CD4-positive, alpha-beta T cell (primary cell): ENCODE data around the gene COQ5. TPM values are rescaled to one million over a fixed set of nuclear protein-coding genes. Genes with fewer than 3 reads are reported as not detected.

Experiments
- ATAC-seq: fragments of 200-7000 bp; cut with Tn5 transposase; one replicate; pipeline ENCODE4 v1.10.0; 2022; ENCODE audit warnings: mild to moderate bottlenecking; ENCODE audit not compliant: poor library complexity
- CTCF ChIA-PET: fragments of 350-600 bp; sonication (Branson Sonifier 250); formaldehyde crosslinking; loops from one replicate; lab custom pipeline; 2021; ENCODE audit warnings: antibody characterized with exemption, inconsistent platforms; lab: Charles Lee
- POLR2A ChIA-PET: fragments of 350-600 bp; sonication (Branson Sonifier 250); formaldehyde crosslinking; loops from one replicate; lab custom pipeline; 2021; ENCODE audit warnings: antibody characterized with exemption, inconsistent platforms; lab: Charles Lee
- DNase-seq, 14 experiments: peaks; one replicate each; pipeline ENCODE4 v3.0.0-alpha.2; 2013 to 2020; ENCODE audit warnings: mixed read lengths in 2 of 14
- H3K27ac ChIP-seq, 2 donors: one replicate each; pipeline versions ENCODE4 v1.5.1 to v1.7.0; 2013; ENCODE audit warnings: low read length in 2 of 2, low read depth in 1 of 2, mild to moderate bottlenecking in 1 of 2
- H3K27me3 ChIP-seq, 2 experiments: 1 replicate in 1 of 2; 2 replicates in 1 of 2; pipeline versions ENCODE4 v1.6.1 to v1.7.0; 2013; ENCODE audit warnings: low read length in 2 of 2, control low read depth in 1 of 2, mild to moderate bottlenecking in 1 of 2, moderate library complexity in 1 of 2; ENCODE audit not compliant: insufficient read depth in 2 of 2, control insufficient read depth in 1 of 2
- H3K36me3 ChIP-seq: one replicate; pipeline ENCODE4 v1.6.1; 2013; ENCODE audit warnings: low read length, control low read depth; ENCODE audit not compliant: insufficient read depth
- H3K4me1 ChIP-seq: one replicate; pipeline ENCODE4 v1.6.1; 2013; ENCODE audit warnings: low read length, control low read depth; ENCODE audit not compliant: insufficient read depth
- H3K4me3 ChIP-seq: one replicate; pipeline ENCODE4 v1.5.1; 2013; ENCODE audit warnings: mild to moderate bottlenecking, low read length, moderate library complexity
- H3K9me3 ChIP-seq, 2 experiments: 1 replicate in 1 of 2; 2 replicates in 1 of 2; pipeline versions ENCODE4 v1.6.1 to v1.7.0; 2013; ENCODE audit warnings: low read length in 2 of 2, mild to moderate bottlenecking in 2 of 2, control low read depth in 1 of 2, moderate library complexity in 1 of 2; ENCODE audit not compliant: control insufficient read depth in 1 of 2, insufficient read depth in 1 of 2
- H3K27ac Mint-ChIP-seq: one replicate; pipeline ENCODE4 v1.8.0; 2020; ENCODE audit warnings: mixed read lengths
- H3K27me3 Mint-ChIP-seq: one replicate; pipeline ENCODE4 v1.8.0; 2021; ENCODE audit warnings: mixed read lengths
- H3K36me3 Mint-ChIP-seq: one replicate; pipeline ENCODE4 v1.8.0; 2021; ENCODE audit warnings: low read depth, mixed read lengths
- H3K4me1 Mint-ChIP-seq: one replicate; pipeline ENCODE4 v1.8.0; 2021; ENCODE audit warnings: low read depth, mixed read lengths
- H3K4me3 Mint-ChIP-seq: one replicate; pipeline ENCODE4 v1.8.0; 2020; ENCODE audit warnings: mild to moderate bottlenecking, mixed read lengths
- H3K9me3 Mint-ChIP-seq: one replicate; pipeline ENCODE4 v1.8.0; 2020; ENCODE audit warnings: mixed read lengths
- CTCF ChIP-seq: fragments of 200-600 bp; IDR thresholded peaks from one replicate; pipeline ENCODE4 v1.8.0; 2022; ENCODE audit warnings: antibody characterized with exemption, mild to moderate bottlenecking
- intact Hi-C, 2 experiments: fragments of 100-400 bp; cut with DNase I in 1 of 2; cut with micrococcal nuclease in 1 of 2; formaldehyde crosslinking; loops; one replicate each; pipeline versions ENCODE4 v1.15.1 to v1.9.0; 2023 to 2025; cut with DNase I, micrococcal nuclease
- total RNA-seq, 174 experiments: library from RNA in 2 of 174; stranded (reverse) in 2 of 174; gene quantifications; one replicate each; pipeline ENCODE4 v1.2.3 and lab custom pipeline; 2021 to 2026

The COQ5 gene
- total RNA-seq, 2 experiments from 2014 or later, result 6.9 to 7.1 TPM

- H3K4me1 ChIP-seq, result peaks cover 3% of the 10 kb centered on the region
- CTCF ChIA-PET, result no interaction called here
- Mint-ChIP-seq H3K9me3 (no peaks in the 10 kb centered on the region), H3K4me1 (peaks cover 4% of the 10 kb centered on the region), H3K4me3 (no peak overlapping the region), H3K27me3 (no peaks in the 10 kb centered on the region), H3K27ac (no peak overlapping the region), H3K36me3 (peaks cover 57% of the 10 kb centered on the region)
- H3K27me3 ChIP-seq, result no peaks in the 10 kb centered on the region
- ATAC-seq (no peak), DNase-seq (no peak)
- intact Hi-C loops, result no loop called here
- POLR2A ChIA-PET, result interaction anchor here (1.0 kb wide), 1 partner anchor 14 kb away, joined by 5 read pairs; the partner anchor contains the start of gene SRSF9
- H3K4me3 ChIP-seq, result no peak overlapping the region
- H3K9me3 ChIP-seq, result no peaks in the 10 kb centered on the region
- TF ChIP-seq CTCF, result no peak
- no peak overlapping the region for H3K27ac ChIP-seq
- peaks cover 66% of the 10 kb centered on the region for H3K36me3 ChIP-seq
Observed at GRCh38 chr12:120455302-120455701, 73.7 kb downstream of the COQ5 start.

GRCh38 chr12:120453977-120454376 lies 75.0 kb downstream of the COQ5 start:
- no peaks in the 10 kb centered on the region for H3K27me3 Mint-ChIP-seq
- intact Hi-C loops, result loop anchor here in 1 of 2 experiments (5.0 kb wide), 1 partner anchor 43 kb away; the partner anchor contains the start of gene DYNLL1
- peaks cover 8% of the 10 kb centered on the region for H3K4me1 Mint-ChIP-seq
- H3K9me3 Mint-ChIP-seq, result no peaks in the 10 kb centered on the region
- no peaks in the 10 kb centered on the region for H3K9me3 ChIP-seq
- peak overlapping the region; percentile 55 for H3K27ac Mint-ChIP-seq
- peaks cover 57% of the 10 kb centered on the region for H3K36me3 ChIP-seq
- peak; percentile 95 for ATAC-seq
- CTCF ChIA-PET, result interaction anchor here (1.6 to 1.8 kb wide), 2 partner anchors 15 to 152 kb away, joined by 3 to 8 read pairs; partner anchors contain the start of genes SIRT4 and SRSF9
- H3K27me3 ChIP-seq, result no peaks in the 10 kb centered on the region
- peaks cover 44% of the 10 kb centered on the region for H3K36me3 Mint-ChIP-seq
- H3K4me3 ChIP-seq, result no peak overlapping the region
- peak in 4 of 14 experiments; percentile 32 to 64 (median 57) for DNase-seq
- H3K27ac ChIP-seq, result no peak overlapping the region
- peak; percentile 61 for TF ChIP-seq CTCF
- POLR2A ChIA-PET, result interaction anchor here (2.0 kb wide), 1 partner anchor 13 kb away, joined by 6 read pairs; no protein-coding TSS in a partner anchor
- H3K4me3 Mint-ChIP-seq, result peak overlapping the region; percentile 38
- peaks cover 9% of the 10 kb centered on the region for H3K4me1 ChIP-seq

Other genes starting within 250 kb of the COQ5 start
- 1,000 to 10,000 TPM; 8,097 to 9,671 TPM for gene RNU4-2, start 237.3 kb downstream of the COQ5 start, total RNA-seq
- gene RNU4-1, start 235.9 kb downstream of the COQ5 start, total RNA-seq, result 1,000 to 10,000 TPM in 1 of 2 experiments, 100 to 1,000 TPM in 1; 913 to 1,035 TPM
- gene SIRT4, start 226.8 kb downstream of the COQ5 start, total RNA-seq, result under 1 TPM in 1 of 2 experiments, not detected in 1; 0.59 TPM
- gene PLA2G1B, start 201.4 kb downstream of the COQ5 start, total RNA-seq, result not detected
- not detected for gene MSI1, start 160.0 kb downstream of the COQ5 start, total RNA-seq
- gene COX6A1, start 91.0 kb downstream of the COQ5 start, total RNA-seq, result 100 to 1,000 TPM; 112 to 116 TPM
- 10 to 100 TPM; 33.0 to 34.3 TPM for gene TRIAP1, start 82.8 kb downstream of the COQ5 start, total RNA-seq
- gene GATC, start 82.7 kb downstream of the COQ5 start, total RNA-seq, result 10 to 100 TPM; 18.6 to 19.4 TPM
- 100 to 1,000 TPM; 124 TPM for gene SRSF9, start 59.4 kb downstream of the COQ5 start, total RNA-seq
- 10 to 100 TPM; 23.6 to 24.5 TPM for gene DYNLL1, start 33.0 kb downstream of the COQ5 start, total RNA-seq
- 100 to 1,000 TPM; 441 to 446 TPM for gene RNF10, start 5.2 kb upstream of the COQ5 start, total RNA-seq
- gene POP5, start 52.2 kb upstream of the COQ5 start, total RNA-seq, result 10 to 100 TPM; 17.9 to 22.0 TPM
- under 1 TPM in 1 of 2 experiments, not detected in 1; 0.11 TPM for gene CABP1, start 111.5 kb upstream of the COQ5 start, total RNA-seq
- 10 to 100 TPM; 20.7 to 22.1 TPM for gene MLEC, start 158.0 kb upstream of the COQ5 start, total RNA-seq
- 10 to 100 TPM; 10.7 TPM for gene UNC119B, start 181.3 kb upstream of the COQ5 start, total RNA-seq
- gene ACADS, start 196.7 kb upstream of the COQ5 start, total RNA-seq, result 1 to 10 TPM; 8.9 to 9.2 TPM